WTC11 (cell line): ENCODE measurements around the gene OR52E1. TPM values are rescaled to one million over a fixed set of nuclear protein-coding genes. Genes with fewer than 3 reads are reported as not detected.

Experiments
- ATAC-seq: fragments of 200-7000 bp; cut with Tn5 transposase; 2 replicates; pipeline ENCODE4 v1.10.0; 2021; ENCODE audit warnings: mild to moderate bottlenecking, moderate library complexity
- CTCF ChIA-PET: fragments of 300-600 bp; sonication (Branson Sonifier 250); formaldehyde crosslinking; loops from one replicate; lab custom pipeline; 2021; ENCODE audit warnings: antibody characterized with exemption; lab: Charles Lee
- POLR2A ChIA-PET: fragments of 350-600 bp; sonication (Branson Sonifier 250); formaldehyde crosslinking; loops from one replicate; lab custom pipeline; 2021; ENCODE audit warnings: antibody characterized with exemption; lab: Charles Lee
- DNase-seq: peaks from one replicate; pipeline ENCODE4 v3.0.0; 2021; ENCODE audit warnings: low spot score
- H3K27ac Mint-ChIP-seq: 2 replicates; pipeline ENCODE4 v1.8.0; 2021; ENCODE audit warnings: mixed read lengths
- H3K27me3 Mint-ChIP-seq: 2 replicates; pipeline ENCODE4 v1.8.0; 2021; ENCODE audit warnings: low read depth, mild to moderate bottlenecking, moderate library complexity, mixed read lengths
- H3K36me3 Mint-ChIP-seq: 2 replicates; pipeline ENCODE4 v1.8.0; 2021; ENCODE audit warnings: mixed read lengths
- H3K4me1 Mint-ChIP-seq: 2 replicates; pipeline ENCODE4 v1.8.0; 2022; ENCODE audit warnings: mixed read lengths
- H3K4me3 Mint-ChIP-seq: 2 replicates; pipeline ENCODE4 v1.8.0; 2021; ENCODE audit warnings: mild to moderate bottlenecking, moderate library complexity, mixed read lengths
- H3K9me3 Mint-ChIP-seq: 2 replicates; pipeline ENCODE4 v1.8.0; 2021; ENCODE audit warnings: mixed read lengths
- CREB1 ChIP-seq: sonication (generic); formaldehyde crosslinking; IDR thresholded peaks from 2 replicates; pipeline ENCODE4 v1.8.0; 2023; ENCODE audit warnings: mild to moderate bottlenecking, missing genetic modification reagents
- ELF4 ChIP-seq: sonication (generic); formaldehyde crosslinking; IDR thresholded peaks from 2 replicates; pipeline ENCODE4 v1.8.1; 2022; ENCODE audit warnings: low read depth, mild to moderate bottlenecking, moderate library complexity, missing genetic modification reagents
- JAZF1 ChIP-seq: fragments of 250-450 bp; sonication (Bioruptor Pico); IDR thresholded peaks from 2 replicates; pipeline ENCODE4 v1.9.0; 2021; ENCODE audit warnings: moderate library complexity, mild to moderate bottlenecking, inconsistent platforms
- KAT7 ChIP-seq: sonication (generic); formaldehyde crosslinking; IDR thresholded peaks from 2 replicates; pipeline ENCODE4 v1.8.1; 2023; ENCODE audit warnings: missing genetic modification reagents, mild to moderate bottlenecking, borderline replicate concordance
- MYBL2 ChIP-seq: sonication (generic); formaldehyde crosslinking; IDR thresholded peaks from 2 replicates; pipeline ENCODE4 v1.8.1; 2023; ENCODE audit warnings: mild to moderate bottlenecking, moderate library complexity, missing genetic modification reagents
- NR3C1 ChIP-seq: sonication (generic); formaldehyde crosslinking; conservative IDR thresholded peaks from 2 replicates; pipeline ENCODE4 v1.8.1; 2023; ENCODE audit warnings: low read depth, mild to moderate bottlenecking, missing genetic modification reagents
- OVOL2 ChIP-seq: fragments of 250-450 bp; sonication (Bioruptor Pico); IDR thresholded peaks from 2 replicates; pipeline ENCODE4 v1.9.0; 2021; ENCODE audit warnings: mild to moderate bottlenecking, borderline replicate concordance
- SMAD3 ChIP-seq: sonication (generic); formaldehyde crosslinking; IDR thresholded peaks from 2 replicates; pipeline ENCODE4 v1.8.0; 2022; ENCODE audit warnings: missing genetic modification reagents, mild to moderate bottlenecking, borderline replicate concordance
- ZBTB21 ChIP-seq: sonication (generic); formaldehyde crosslinking; IDR thresholded peaks from 2 replicates; pipeline ENCODE4 v1.8.1; 2023; ENCODE audit warnings: mild to moderate bottlenecking, missing genetic modification reagents, borderline replicate concordance
- ZNF121 ChIP-seq: sonication (generic); formaldehyde crosslinking; IDR thresholded peaks from 2 replicates; pipeline ENCODE4 v1.8.0; 2023; ENCODE audit warnings: missing genetic modification reagents
- ZNF423 ChIP-seq: fragments of 250-450 bp; sonication (Bioruptor Pico); IDR thresholded peaks from 2 replicates; pipeline ENCODE4 v2.1.2; 2022; ENCODE audit warnings: mild to moderate bottlenecking, moderate library complexity
- ZNF671 ChIP-seq: fragments of 250-450 bp; sonication (Bioruptor Pico); IDR thresholded peaks from 2 replicates; pipeline ENCODE4 v1.8.0; 2021; ENCODE audit warnings: mild to moderate bottlenecking
- total RNA-seq: library from RNA; stranded (reverse); gene quantifications from 3 replicates; pipeline ENCODE4 v1.2.3, GENCODE V29; 2021
- TF ChIP-seq, protein P1 (sequence below): sonication (generic); formaldehyde crosslinking; IDR thresholded peaks from 2 replicates; pipeline ENCODE4 v1.8.1; 2022; ENCODE audit warnings: mild to moderate bottlenecking, moderate library complexity, missing genetic modification reagents
- TF ChIP-seq, protein P2 (sequence below): fragments of 250-450 bp; sonication (Bioruptor Pico); IDR thresholded peaks from 2 replicates; pipeline ENCODE4 v1.9.0; 2021; ENCODE audit warnings: mild to moderate bottlenecking
- TF ChIP-seq, protein P3 (sequence below): sonication (generic); formaldehyde crosslinking; IDR thresholded peaks from 2 replicates; pipeline ENCODE4 v1.8.1; 2023; ENCODE audit warnings: mild to moderate bottlenecking, missing genetic modification reagents
- TF ChIP-seq, protein P4 (sequence below): fragments of 250-450 bp; sonication (Bioruptor Pico); IDR thresholded peaks from 2 replicates; pipeline ENCODE4 v1.9.0; 2021; ENCODE audit warnings: mild to moderate bottlenecking, borderline replicate concordance
- TF ChIP-seq, protein P5 (sequence below): sonication (generic); formaldehyde crosslinking; IDR thresholded peaks from 2 replicates; pipeline ENCODE4 v1.8.1; 2022; ENCODE audit warnings: low read depth, missing genetic modification reagents, borderline replicate concordance
- TF ChIP-seq, protein P6 (sequence below): sonication (generic); formaldehyde crosslinking; IDR thresholded peaks from 2 replicates; pipeline ENCODE4 v1.8.0; 2023; ENCODE audit warnings: missing genetic modification reagents

Gene OR52E1
- total RNA-seq, 1 experiment from 2014 or later = not detected

DNA sequence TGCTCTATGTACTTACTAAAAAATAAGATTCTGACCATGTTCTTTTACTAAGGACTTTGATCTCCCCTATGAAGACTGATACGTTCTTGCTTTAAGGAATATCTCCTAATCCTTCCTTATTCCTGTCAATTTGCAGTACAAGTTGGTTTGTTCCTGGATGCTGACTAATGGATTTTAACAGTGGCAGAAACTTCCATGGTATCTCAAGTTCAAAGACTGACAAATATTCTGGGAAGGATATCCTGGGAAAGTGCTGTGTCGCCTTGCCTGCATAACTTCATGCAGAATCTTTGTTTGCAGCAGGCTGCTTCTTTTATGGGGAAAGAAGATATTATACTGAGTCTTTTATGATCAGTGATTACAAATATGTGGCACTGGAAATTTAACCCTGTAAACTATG lies 31.4 kb upstream of the OR52E1 start:
- Mint-ChIP-seq H3K4me1 (no peaks in the 10 kb centered on the region), H3K9me3 (no peaks in the 10 kb centered on the region), H3K27ac (no peak overlapping the region), H3K4me3 (no peak overlapping the region), H3K36me3 (no peaks in the 10 kb centered on the region), H3K27me3 (no peaks in the 10 kb centered on the region)
- POLR2A ChIA-PET = no interaction called here
- no peak for DNase-seq
- CTCF ChIA-PET = no interaction called here
- ATAC-seq = no peak
- TF ChIP-seq, protein P1, sequence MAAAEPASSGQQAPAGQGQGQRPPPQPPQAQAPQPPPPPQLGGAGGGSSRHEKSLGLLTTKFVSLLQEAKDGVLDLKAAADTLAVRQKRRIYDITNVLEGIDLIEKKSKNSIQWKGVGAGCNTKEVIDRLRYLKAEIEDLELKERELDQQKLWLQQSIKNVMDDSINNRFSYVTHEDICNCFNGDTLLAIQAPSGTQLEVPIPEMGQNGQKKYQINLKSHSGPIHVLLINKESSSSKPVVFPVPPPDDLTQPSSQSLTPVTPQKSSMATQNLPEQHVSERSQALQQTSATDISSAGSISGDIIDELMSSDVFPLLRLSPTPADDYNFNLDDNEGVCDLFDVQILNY (CRISPR knock-in tag) = no peak
- TF ChIP-seq, protein P2, sequence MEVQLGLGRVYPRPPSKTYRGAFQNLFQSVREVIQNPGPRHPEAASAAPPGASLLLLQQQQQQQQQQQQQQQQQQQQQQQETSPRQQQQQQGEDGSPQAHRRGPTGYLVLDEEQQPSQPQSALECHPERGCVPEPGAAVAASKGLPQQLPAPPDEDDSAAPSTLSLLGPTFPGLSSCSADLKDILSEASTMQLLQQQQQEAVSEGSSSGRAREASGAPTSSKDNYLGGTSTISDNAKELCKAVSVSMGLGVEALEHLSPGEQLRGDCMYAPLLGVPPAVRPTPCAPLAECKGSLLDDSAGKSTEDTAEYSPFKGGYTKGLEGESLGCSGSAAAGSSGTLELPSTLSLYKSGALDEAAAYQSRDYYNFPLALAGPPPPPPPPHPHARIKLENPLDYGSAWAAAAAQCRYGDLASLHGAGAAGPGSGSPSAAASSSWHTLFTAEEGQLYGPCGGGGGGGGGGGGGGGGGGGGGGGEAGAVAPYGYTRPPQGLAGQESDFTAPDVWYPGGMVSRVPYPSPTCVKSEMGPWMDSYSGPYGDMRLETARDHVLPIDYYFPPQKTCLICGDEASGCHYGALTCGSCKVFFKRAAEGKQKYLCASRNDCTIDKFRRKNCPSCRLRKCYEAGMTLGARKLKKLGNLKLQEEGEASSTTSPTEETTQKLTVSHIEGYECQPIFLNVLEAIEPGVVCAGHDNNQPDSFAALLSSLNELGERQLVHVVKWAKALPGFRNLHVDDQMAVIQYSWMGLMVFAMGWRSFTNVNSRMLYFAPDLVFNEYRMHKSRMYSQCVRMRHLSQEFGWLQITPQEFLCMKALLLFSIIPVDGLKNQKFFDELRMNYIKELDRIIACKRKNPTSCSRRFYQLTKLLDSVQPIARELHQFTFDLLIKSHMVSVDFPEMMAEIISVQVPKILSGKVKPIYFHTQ = no peak
- TF ChIP-seq NR3C1 (no peak), OVOL2 (CRISPR knock-in tag) (no peak), ZNF121 (CRISPR knock-in tag) (no peak), ZBTB21 (CRISPR knock-in tag) (no peak), JAZF1 (CRISPR knock-in tag) (no peak), SMAD3 (no peak), ZNF671 (CRISPR knock-in tag) (no peak), ELF4 (no peak), CREB1 (CRISPR knock-in tag) (no peak), MYBL2 (CRISPR knock-in tag) (no peak), ZNF423 (CRISPR knock-in tag) (no peak)
- TF ChIP-seq, protein P3, sequence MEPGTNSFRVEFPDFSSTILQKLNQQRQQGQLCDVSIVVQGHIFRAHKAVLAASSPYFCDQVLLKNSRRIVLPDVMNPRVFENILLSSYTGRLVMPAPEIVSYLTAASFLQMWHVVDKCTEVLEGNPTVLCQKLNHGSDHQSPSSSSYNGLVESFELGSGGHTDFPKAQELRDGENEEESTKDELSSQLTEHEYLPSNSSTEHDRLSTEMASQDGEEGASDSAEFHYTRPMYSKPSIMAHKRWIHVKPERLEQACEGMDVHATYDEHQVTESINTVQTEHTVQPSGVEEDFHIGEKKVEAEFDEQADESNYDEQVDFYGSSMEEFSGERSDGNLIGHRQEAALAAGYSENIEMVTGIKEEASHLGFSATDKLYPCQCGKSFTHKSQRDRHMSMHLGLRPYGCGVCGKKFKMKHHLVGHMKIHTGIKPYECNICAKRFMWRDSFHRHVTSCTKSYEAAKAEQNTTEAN = no peak
- TF ChIP-seq, protein P4, sequence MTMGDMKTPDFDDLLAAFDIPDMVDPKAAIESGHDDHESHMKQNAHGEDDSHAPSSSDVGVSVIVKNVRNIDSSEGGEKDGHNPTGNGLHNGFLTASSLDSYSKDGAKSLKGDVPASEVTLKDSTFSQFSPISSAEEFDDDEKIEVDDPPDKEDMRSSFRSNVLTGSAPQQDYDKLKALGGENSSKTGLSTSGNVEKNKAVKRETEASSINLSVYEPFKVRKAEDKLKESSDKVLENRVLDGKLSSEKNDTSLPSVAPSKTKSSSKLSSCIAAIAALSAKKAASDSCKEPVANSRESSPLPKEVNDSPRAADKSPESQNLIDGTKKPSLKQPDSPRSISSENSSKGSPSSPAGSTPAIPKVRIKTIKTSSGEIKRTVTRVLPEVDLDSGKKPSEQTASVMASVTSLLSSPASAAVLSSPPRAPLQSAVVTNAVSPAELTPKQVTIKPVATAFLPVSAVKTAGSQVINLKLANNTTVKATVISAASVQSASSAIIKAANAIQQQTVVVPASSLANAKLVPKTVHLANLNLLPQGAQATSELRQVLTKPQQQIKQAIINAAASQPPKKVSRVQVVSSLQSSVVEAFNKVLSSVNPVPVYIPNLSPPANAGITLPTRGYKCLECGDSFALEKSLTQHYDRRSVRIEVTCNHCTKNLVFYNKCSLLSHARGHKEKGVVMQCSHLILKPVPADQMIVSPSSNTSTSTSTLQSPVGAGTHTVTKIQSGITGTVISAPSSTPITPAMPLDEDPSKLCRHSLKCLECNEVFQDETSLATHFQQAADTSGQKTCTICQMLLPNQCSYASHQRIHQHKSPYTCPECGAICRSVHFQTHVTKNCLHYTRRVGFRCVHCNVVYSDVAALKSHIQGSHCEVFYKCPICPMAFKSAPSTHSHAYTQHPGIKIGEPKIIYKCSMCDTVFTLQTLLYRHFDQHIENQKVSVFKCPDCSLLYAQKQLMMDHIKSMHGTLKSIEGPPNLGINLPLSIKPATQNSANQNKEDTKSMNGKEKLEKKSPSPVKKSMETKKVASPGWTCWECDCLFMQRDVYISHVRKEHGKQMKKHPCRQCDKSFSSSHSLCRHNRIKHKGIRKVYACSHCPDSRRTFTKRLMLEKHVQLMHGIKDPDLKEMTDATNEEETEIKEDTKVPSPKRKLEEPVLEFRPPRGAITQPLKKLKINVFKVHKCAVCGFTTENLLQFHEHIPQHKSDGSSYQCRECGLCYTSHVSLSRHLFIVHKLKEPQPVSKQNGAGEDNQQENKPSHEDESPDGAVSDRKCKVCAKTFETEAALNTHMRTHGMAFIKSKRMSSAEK = no peak
- TF ChIP-seq, protein P5, sequence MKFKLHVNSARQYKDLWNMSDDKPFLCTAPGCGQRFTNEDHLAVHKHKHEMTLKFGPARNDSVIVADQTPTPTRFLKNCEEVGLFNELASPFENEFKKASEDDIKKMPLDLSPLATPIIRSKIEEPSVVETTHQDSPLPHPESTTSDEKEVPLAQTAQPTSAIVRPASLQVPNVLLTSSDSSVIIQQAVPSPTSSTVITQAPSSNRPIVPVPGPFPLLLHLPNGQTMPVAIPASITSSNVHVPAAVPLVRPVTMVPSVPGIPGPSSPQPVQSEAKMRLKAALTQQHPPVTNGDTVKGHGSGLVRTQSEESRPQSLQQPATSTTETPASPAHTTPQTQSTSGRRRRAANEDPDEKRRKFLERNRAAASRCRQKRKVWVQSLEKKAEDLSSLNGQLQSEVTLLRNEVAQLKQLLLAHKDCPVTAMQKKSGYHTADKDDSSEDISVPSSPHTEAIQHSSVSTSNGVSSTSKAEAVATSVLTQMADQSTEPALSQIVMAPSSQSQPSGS = no peak

DNA sequence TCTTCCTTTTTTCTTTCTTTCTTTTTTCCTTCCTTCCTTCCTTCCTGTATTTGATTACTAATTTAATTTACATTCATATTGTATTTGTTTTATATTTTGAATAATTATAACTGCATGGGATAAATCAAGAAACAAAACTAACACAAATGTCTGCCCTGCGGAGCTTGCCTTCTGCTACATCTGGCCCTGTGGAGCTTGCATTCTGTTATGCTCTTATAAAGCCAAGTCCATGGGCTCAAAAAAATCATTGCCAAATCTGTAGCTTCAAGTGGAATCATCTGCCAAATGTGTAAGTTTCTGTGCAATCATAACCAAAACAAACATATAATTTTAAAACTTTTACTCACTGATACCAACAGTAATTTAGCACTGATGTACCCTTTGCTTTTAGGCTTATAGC lies 31.0 kb upstream of the OR52E1 start:
- TF ChIP-seq, protein P6, sequence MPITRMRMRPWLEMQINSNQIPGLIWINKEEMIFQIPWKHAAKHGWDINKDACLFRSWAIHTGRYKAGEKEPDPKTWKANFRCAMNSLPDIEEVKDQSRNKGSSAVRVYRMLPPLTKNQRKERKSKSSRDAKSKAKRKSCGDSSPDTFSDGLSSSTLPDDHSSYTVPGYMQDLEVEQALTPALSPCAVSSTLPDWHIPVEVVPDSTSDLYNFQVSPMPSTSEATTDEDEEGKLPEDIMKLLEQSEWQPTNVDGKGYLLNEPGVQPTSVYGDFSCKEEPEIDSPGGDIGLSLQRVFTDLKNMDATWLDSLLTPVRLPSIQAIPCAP (CRISPR knock-in tag) = no peak
- no peak for TF ChIP-seq KAT7 (CRISPR knock-in tag)
- Mint-ChIP-seq H3K4me1 (no peaks in the 10 kb centered on the region), H3K27ac (no peak overlapping the region), H3K27me3 (no peaks in the 10 kb centered on the region), H3K36me3 (no peaks in the 10 kb centered on the region), H3K9me3 (no peaks in the 10 kb centered on the region), H3K4me3 (no peak overlapping the region)
- DNase-seq (no peak), ATAC-seq (no peak)
- ChIA-PET POLR2A (no interaction called here), CTCF (no interaction called here)
